K562 (cell line): ENCODE data around the gene NDUFB10. TPM values are rescaled to one million over a fixed set of nuclear protein-coding genes. Genes with fewer than 3 reads are reported as not detected.

Experiments
- BRCA1 ChIP-seq, 2 experiments: fragments of 450-650 bp in 1 of 2; sonication (generic) in 1 of 2; formaldehyde crosslinking in 1 of 2; IDR thresholded peaks; 2 replicates each; pipeline versions ENCODE4 v1.5.0 to v1.6.1; 2017 to 2020; ENCODE audit warnings: mild to moderate bottlenecking in 1 of 2, missing genetic modification reagents in 1 of 2
- EP300 ChIP-seq: IDR thresholded peaks from 2 replicates; pipeline ENCODE4 v1.6.1; 2012; ENCODE audit warnings: low read length, improper control_type of control experiment
- JUNB ChIP-seq: fragments of 450-650 bp; formaldehyde crosslinking; conservative IDR thresholded peaks from 2 replicates; pipeline ENCODE4 v1.4.0; 2020; ENCODE audit warnings: mild to moderate bottlenecking
- KAT2B ChIP-seq: IDR thresholded peaks from one replicate; pipeline ENCODE4 v1.6.1; 2012; ENCODE audit warnings: low read depth, mild to moderate bottlenecking, control low read depth, inconsistent platforms, low read length, moderate library complexity
- MEF2A ChIP-seq: IDR thresholded peaks from 2 replicates; pipeline ENCODE4 v1.6.1; 2011; ENCODE audit warnings: low read depth, mild to moderate bottlenecking, low read length, moderate library complexity; ENCODE audit not compliant: control insufficient read depth
- NR2C1 ChIP-seq, 2 experiments: fragments of 450-650 bp; IDR thresholded peaks; 2 replicates each; pipeline ENCODE4 v1.6.1; 2017; ENCODE audit warnings: mild to moderate bottlenecking in 2 of 2, antibody characterized with exemption in 1 of 2, inconsistent platforms in 1 of 2, missing compliant biosample characterization in 1 of 2, missing genetic modification characterization in 1 of 2
- NUFIP1 ChIP-seq: fragments of 450-650 bp; IDR thresholded peaks from 2 replicates; pipeline ENCODE4 v1.6.1; 2018; ENCODE audit not compliant: partially characterized antibody
- OTX1 ChIP-seq: fragments of 450-650 bp; formaldehyde crosslinking; IDR thresholded peaks from 2 replicates; pipeline ENCODE4 v1.4.0; 2022; ENCODE audit warnings: mild to moderate bottlenecking
- POLR2G ChIP-seq: fragments of 200-400 bp; formaldehyde crosslinking; IDR thresholded peaks from 2 replicates; pipeline ENCODE4 v1.6.1; 2017; ENCODE audit warnings: low read depth, mild to moderate bottlenecking, antibody characterized with exemption, low read length, moderate library complexity
- PREB ChIP-seq: sonication (generic); formaldehyde crosslinking; IDR thresholded peaks from 2 replicates; pipeline ENCODE4 v1.8.1; 2023; ENCODE audit warnings: mild to moderate bottlenecking, missing genetic modification reagents
- RAD21 ChIP-seq, 2 experiments: fragments of 250-450 bp in 1 of 2; fragments of 450-650 bp in 1 of 2; sonication (Bioruptor Pico) in 1 of 2; formaldehyde crosslinking in 1 of 2; IDR thresholded peaks in 1 of 2; conservative IDR thresholded peaks in 1 of 2; 2 replicates each; pipeline versions ENCODE4 v1.4.0 to v1.8.0; 2020 to 2022; ENCODE audit warnings: mild to moderate bottlenecking in 2 of 2, moderate library complexity in 1 of 2
- SMAD3 ChIP-seq: fragments of 450-650 bp; formaldehyde crosslinking; conservative IDR thresholded peaks from 2 replicates; pipeline ENCODE4 v1.4.0; 2020; ENCODE audit warnings: mild to moderate bottlenecking
- SREBF2 ChIP-seq: sonication (generic); formaldehyde crosslinking; IDR thresholded peaks from 2 replicates; pipeline ENCODE4 v1.4.0; 2020; ENCODE audit warnings: mild to moderate bottlenecking, missing genetic modification reagents
- SRSF1 ChIP-seq: fragments of 200-400 bp; formaldehyde crosslinking; IDR thresholded peaks from 2 replicates; pipeline ENCODE4 v1.6.1; 2017; ENCODE audit warnings: mild to moderate bottlenecking, low read depth, low read length, moderate library complexity
- STAT5A ChIP-seq: IDR thresholded peaks from 2 replicates; pipeline ENCODE4 v1.6.1; 2012; ENCODE audit warnings: low read length, inconsistent platforms, borderline replicate concordance
- TAF1 ChIP-seq: IDR thresholded peaks from 2 replicates; pipeline ENCODE4 v1.6.1; 2011; ENCODE audit warnings: mild to moderate bottlenecking, low read length, moderate library complexity; ENCODE audit not compliant: insufficient read depth, control insufficient read depth, severe bottlenecking; ENCODE audit errors: extremely low read depth
- THRAP3 ChIP-seq: fragments of 450-650 bp; IDR thresholded peaks from 2 replicates; pipeline ENCODE4 v1.6.1; 2016; ENCODE audit warnings: mild to moderate bottlenecking, inconsistent platforms, borderline replicate concordance
- ZBTB11 ChIP-seq, 3 experiments: fragments of 200-800 bp in 1 of 3; fragments of 250-450 bp in 1 of 3; fragments of 450-650 bp in 1 of 3; sonication (Bioruptor Pico) in 1 of 3; sonication (Bioruptor generic) in 1 of 3; formaldehyde crosslinking in 1 of 3; IDR thresholded peaks; 2 replicates each; pipeline versions ENCODE4 v1.6.1 to v1.8.0; 2016 to 2022; ENCODE audit warnings: mild to moderate bottlenecking in 2 of 3, missing genetic modification characterization in 2 of 3, missing compliant biosample characterization in 1 of 3, moderate library complexity in 1 of 3
- ZBTB9 ChIP-seq: fragments of 450-650 bp; formaldehyde crosslinking; IDR thresholded peaks from 2 replicates; pipeline ENCODE4 v1.4.0; 2020; ENCODE audit warnings: mild to moderate bottlenecking, moderate library complexity
- ZEB2 ChIP-seq: fragments of 450-650 bp; IDR thresholded peaks from 2 replicates; pipeline ENCODE4 v1.6.1; 2016
- ZNF239 ChIP-seq: fragments of 250-450 bp; sonication (Bioruptor Pico); IDR thresholded peaks from 2 replicates; pipeline ENCODE4 v1.4.0; 2020; ENCODE audit warnings: mild to moderate bottlenecking
- polyA plus RNA-seq, 8 experiments: library from polyadenylated mRNA; depleted of rRNA in 4 of 8; stranded (reverse) in 5 of 8; unstranded in 3 of 8; fragments of >200 nt; fragmentation: Nextera tagmentation in 2 of 8; fragmentation: Illumina TruSeq in 1 of 8; extraction: Ambion mirVana in 2 of 8; extraction: Trizol in 1 of 8; gene quantifications; 2 replicates each; pipeline versions ENCODE4 v1.2.1 to v1.2.3, GENCODE V29; 2011 to 2014; ENCODE audit warnings: inconsistent platforms in 1 of 8, missing spikeins in 1 of 8
- total RNA-seq, 7 experiments: library from RNA; depleted of rRNA in 6 of 7; stranded (reverse); fragments of >200 nt in 6 of 7; fragmentation: Illumina TruSeq in 2 of 7; extraction: Trizol in 2 of 7; gene quantifications; 2 replicates each; pipeline versions ENCODE4 v1.2.1 to v1.2.3, GENCODE V29; 2011 to 2021; ENCODE audit warnings: low replicate concordance in 1 of 7

The NDUFB10 gene
- total and polyA plus RNA-seq, 9 of the 15 experiments (the other 6 are each of a cell fraction or from before 2014, with no cell fraction given) = 69.3 to 527 (median 161) TPM

- TF ChIP-seq TAF1 (no peak), OTX1 (CRISPR knock-in tag) (no peak), SRSF1 (peak; percentile 82; the same call in 1 of the 2 replicates), SREBF2 (CRISPR knock-in tag) (no peak), THRAP3 (0 out of 2 replicates have a peak, but pooled peaks have one; percentile 43), BRCA1 (IDR thresholded peaks at IDR 0.05) (no peak), BRCA1 (CRISPR knock-in tag; IDR thresholded peaks at IDR 0.05) (no peak), EP300 (no peak), RAD21 (CRISPR knock-in tag; conservative IDR thresholded peaks at IDR 0.05 in 1 of 2, IDR thresholded peaks at IDR 0.05 in 1 of 2) (no peak), NUFIP1 (no peak), PREB (CRISPR knock-in tag) (no peak), ZBTB11 (CRISPR knock-in tag; IDR thresholded peaks at IDR 0.05) (no peak), ZEB2 (no peak), POLR2G (no peak), ZBTB9 (CRISPR knock-in tag) (no peak), ZNF239 (CRISPR knock-in tag) (no peak), KAT2B (no peak), JUNB (CRISPR knock-in tag) (no peak), SMAD3 (no peak), NR2C1 (IDR thresholded peaks at IDR 0.05) (no peak), NR2C1 (tag; IDR thresholded peaks at IDR 0.05) (no peak), MEF2A (no peak), STAT5A (no peak)
Measured at GRCh38 chr16:1963806-1964505, 4.6 kb downstream of the NDUFB10 start (continued).
